KOPT-K1 (cell line): Measurements from ENCODE around the gene NALF2.

Experiments used
- H3K27ac ChIP-seq: fragments of 200-600 bp; sonication (generic); 2 replicates; pipeline ENCODE4 v1.5.1; 2016; ENCODE audit warnings: antibody characterized with exemption, mild to moderate bottlenecking, low read depth, low read length; ENCODE audit not compliant: poor library complexity, severe bottlenecking
- H3K36me3 ChIP-seq: fragments of 200-600 bp; sonication (generic); 2 replicates; pipeline ENCODE4 v1.5.1; 2017; ENCODE audit warnings: antibody characterized with exemption, mild to moderate bottlenecking, low read length, moderate library complexity; ENCODE audit not compliant: insufficient read depth
- H3K9me3 ChIP-seq: fragments of 200-600 bp; sonication (generic); 2 replicates; pipeline ENCODE4 v1.5.1; 2017; ENCODE audit warnings: antibody characterized with exemption, low read length, mild to moderate bottlenecking; ENCODE audit not compliant: insufficient read depth, poor library complexity, severe bottlenecking

NALF2 gene

GRCh38 chrX:69508610-69509009, 4.5 kb downstream of the NALF2 start:
- Histone ChIP-seq H3K27ac (no peak overlapping the region), H3K9me3 (no peaks in the 10 kb centered on the region), H3K36me3 (no peaks in the 10 kb centered on the region)

GRCh38 chrX:69510137-69510715, 6.1 kb downstream of the NALF2 start:
- no peaks in the 10 kb centered on the region for H3K36me3 ChIP-seq
- H3K9me3 ChIP-seq = no peaks in the 10 kb centered on the region
- no peak overlapping the region for H3K27ac ChIP-seq

GRCh38 chrX:69510914-69511513, 6.9 kb downstream of the NALF2 start:
- no peaks in the 10 kb centered on the region for H3K36me3 ChIP-seq
- no peak overlapping the region for H3K27ac ChIP-seq
- no peaks in the 10 kb centered on the region for H3K9me3 ChIP-seq

DNA sequence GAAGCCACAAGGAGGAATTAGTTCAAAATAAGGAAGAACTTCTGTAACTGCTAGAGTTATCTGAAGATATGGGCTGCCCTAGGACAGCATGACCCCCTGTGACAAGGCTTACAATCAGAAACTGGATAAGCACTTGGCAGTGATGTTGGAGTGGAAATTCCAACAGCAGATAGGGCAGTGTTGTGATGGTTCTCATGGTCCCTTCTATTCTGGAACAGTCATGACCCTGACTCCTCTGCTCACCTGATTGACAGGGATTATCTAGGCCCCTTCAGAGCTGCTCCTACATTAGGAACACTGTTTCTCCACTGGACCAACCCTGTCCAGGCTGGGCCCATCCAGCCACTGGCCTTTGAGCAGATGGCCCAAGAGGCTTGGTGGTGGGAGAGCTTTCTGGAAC, 17.9 kb downstream of the NALF2 start:
- Histone ChIP-seq H3K36me3 (no peaks in the 10 kb centered on the region), H3K9me3 (no peaks in the 10 kb centered on the region), H3K27ac (no peak overlapping the region)

GRCh38 chrX:69523314-69523713, 19.2 kb downstream of the NALF2 start:
- no peaks in the 10 kb centered on the region for H3K36me3 ChIP-seq
- no peak overlapping the region for H3K27ac ChIP-seq
- no peaks in the 10 kb centered on the region for H3K9me3 ChIP-seq

GRCh38 chrX:69524781-69525363, 20.7 kb downstream of the NALF2 start:
- Histone ChIP-seq H3K36me3 (no peaks in the 10 kb centered on the region), H3K9me3 (no peaks in the 10 kb centered on the region), H3K27ac (no peak overlapping the region)

- Histone ChIP-seq H3K27ac (no peak overlapping the region), H3K9me3 (no peaks in the 10 kb centered on the region), H3K36me3 (no peaks in the 10 kb centered on the region)
Measured at GRCh38 chrX:69530306-69530705, 26.2 kb downstream of the NALF2 start.

DNA sequence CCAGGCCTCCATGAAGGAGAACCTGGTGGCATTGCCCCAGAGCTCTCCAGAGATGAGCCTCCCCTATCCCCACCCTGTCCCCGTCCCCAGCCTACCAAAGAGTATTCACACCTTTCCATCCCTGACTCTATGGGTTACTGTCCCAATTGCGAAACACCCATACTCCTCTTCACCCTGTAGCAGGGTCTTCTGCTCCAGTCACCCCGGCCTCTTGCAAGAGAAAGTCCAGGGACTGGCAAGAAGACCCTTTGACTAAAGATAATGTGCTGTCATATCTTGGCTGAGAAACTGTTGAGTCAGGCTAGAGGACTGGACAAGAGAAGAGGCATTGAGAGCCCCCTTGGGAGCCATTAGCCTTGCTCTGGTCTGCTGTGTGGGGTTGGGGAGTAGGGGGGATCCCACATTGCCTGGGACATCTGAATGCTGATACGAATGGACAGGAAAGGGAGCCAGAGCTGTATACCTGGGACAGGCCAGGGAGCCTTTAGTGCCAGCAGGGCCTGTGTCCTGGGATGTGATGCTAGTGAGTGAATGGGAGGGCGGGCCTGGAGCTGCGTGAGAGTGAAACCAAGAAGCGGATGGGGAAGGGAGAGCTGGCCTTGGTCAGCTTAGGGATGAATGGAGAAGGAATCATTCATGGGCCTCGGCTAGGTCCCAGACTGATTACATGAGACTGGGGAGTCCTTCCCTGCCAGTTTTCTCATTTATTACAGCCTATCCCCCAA, 27.1 kb downstream of the NALF2 start:
- H3K27ac ChIP-seq = no peak overlapping the region
- H3K36me3 ChIP-seq = no peaks in the 10 kb centered on the region
- no peaks in the 10 kb centered on the region for H3K9me3 ChIP-seq

DNA sequence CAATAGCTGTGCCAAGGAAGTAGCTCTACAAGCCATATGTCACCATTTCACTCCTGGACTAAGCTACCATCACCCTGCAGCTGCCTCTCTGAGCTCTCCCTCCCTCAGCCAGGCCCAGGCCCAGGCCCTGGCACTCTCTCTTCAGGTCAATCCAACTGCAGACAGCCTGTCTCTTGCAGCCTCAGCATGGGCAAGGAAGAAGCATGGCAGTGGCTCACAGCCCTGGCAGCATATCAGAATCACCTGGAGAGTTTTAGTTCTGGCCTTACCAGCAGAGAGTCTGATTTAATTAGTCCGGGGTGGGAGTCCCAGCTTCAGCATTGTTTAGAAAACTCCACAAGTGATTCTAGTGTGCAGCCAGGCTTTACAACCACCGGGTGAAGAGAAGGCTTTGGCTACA, 31.5 kb downstream of the NALF2 start:
- Histone ChIP-seq H3K27ac (no peak overlapping the region), H3K9me3 (no peaks in the 10 kb centered on the region)

GRCh38 chrX:69538321-69538876, 34.3 kb downstream of the NALF2 start:
- Histone ChIP-seq H3K27ac (no peak overlapping the region), H3K36me3 (no peaks in the 10 kb centered on the region)

More for the DNA sequence above, 31.5 kb downstream of the NALF2 start:
- H3K36me3 ChIP-seq = no peaks in the 10 kb centered on the region

DNA sequence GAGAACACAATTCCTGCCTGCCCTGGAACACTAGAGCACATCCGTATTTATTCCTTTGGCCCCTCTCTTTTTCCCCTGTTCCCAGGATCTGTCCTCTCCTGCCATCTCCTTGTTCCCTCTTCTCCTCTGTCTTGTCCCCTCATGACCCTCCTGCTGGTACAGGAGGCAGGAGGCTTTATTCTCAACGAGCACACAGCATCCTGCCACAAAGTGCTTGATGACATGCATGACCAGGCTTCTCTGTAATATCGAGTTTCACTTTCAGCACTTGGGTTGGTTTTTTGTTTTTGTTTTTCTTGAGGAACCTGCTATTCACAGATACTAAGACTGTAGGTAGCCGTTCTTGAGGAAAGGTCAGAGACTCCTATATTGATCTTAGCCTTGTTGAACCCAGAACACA, 35.3 kb downstream of the NALF2 start:
- Histone ChIP-seq H3K27ac (no peak overlapping the region), H3K36me3 (no peaks in the 10 kb centered on the region), H3K9me3 (no peaks in the 10 kb centered on the region)

More at GRCh38 chrX:69538321-69538876, 34.3 kb downstream of the NALF2 start:
- H3K9me3 ChIP-seq = no peaks in the 10 kb centered on the region

DNA sequence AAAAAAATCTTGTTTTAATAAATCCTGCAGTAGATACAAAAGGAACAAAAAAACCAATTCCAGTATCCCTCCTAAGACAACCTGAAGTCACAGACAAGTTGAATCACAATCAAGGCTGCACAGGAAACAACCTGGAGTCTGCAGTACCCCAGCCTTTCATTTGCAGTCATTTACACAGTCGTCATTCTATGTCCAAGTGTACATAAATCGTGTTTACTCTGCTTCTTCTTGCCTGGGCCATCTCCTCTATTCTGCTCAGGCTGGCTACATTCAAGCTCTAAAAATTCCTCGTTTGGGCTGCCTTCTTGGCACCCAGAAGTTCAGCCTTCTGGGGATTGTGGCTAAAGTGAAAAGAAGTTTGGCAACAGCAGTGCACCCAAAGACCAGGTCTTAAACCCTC, 37.8 kb downstream of the NALF2 start:
- Histone ChIP-seq H3K36me3 (no peaks in the 10 kb centered on the region), H3K27ac (no peak overlapping the region), H3K9me3 (peaks cover 9% of the 10 kb centered on the region)

- peaks cover 17% of the 10 kb centered on the region for H3K9me3 ChIP-seq
- H3K27ac ChIP-seq = no peak overlapping the region
- no peaks in the 10 kb centered on the region for H3K36me3 ChIP-seq
Measured at GRCh38 chrX:69543572-69543971, 39.4 kb downstream of the NALF2 start.

GRCh38 chrX:69546417-69546816, 42.3 kb downstream of the NALF2 start:
- no peak overlapping the region for H3K27ac ChIP-seq
- H3K36me3 ChIP-seq = no peaks in the 10 kb centered on the region
- H3K9me3 ChIP-seq = peaks cover 17% of the 10 kb centered on the region

DNA sequence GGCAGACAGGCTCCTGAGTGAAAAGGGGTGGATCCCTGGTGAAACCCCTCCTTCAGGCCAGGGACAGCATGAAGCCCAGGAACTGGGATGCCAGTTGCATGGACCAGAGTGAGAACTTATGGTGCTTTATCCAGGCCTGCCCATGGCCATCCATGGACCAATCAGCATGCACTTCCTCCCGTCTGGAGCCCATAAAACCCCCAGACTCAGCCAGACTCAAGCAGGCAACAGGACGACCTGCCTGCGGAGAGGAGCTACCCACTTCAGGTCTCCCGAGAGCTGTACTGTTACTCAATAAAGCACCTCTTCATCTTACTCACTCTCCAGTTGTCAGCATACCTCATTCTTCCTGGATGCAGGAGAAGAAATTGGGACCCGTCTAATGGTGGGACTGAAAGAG, 42.9 kb downstream of the NALF2 start:
- H3K9me3 ChIP-seq = peaks cover 17% of the 10 kb centered on the region
- H3K27ac ChIP-seq = no peak overlapping the region
- H3K36me3 ChIP-seq = no peaks in the 10 kb centered on the region
